Mucosa of rectum (tissue), 2 donors: ENCODE data around the gene EREG.

ENCODE experiments used
- H3K27ac ChIP-seq, 2 donors: one replicate each; pipeline ENCODE4 v1.7.0; 2013; ENCODE audit warnings: inconsistent platforms in 2 of 2, low read depth in 2 of 2, low read length in 2 of 2
- H3K27me3 ChIP-seq, 2 donors: one replicate each; pipeline ENCODE4 v1.7.0; 2013; ENCODE audit warnings: low read length in 2 of 2; ENCODE audit not compliant: control insufficient read depth in 2 of 2, insufficient read depth in 2 of 2
- H3K36me3 ChIP-seq, 2 donors: one replicate each; pipeline ENCODE4 v1.7.0; 2013; ENCODE audit warnings: low read length in 2 of 2; ENCODE audit not compliant: control insufficient read depth in 2 of 2, insufficient read depth in 2 of 2
- H3K4me1 ChIP-seq, 2 donors: one replicate each; pipeline ENCODE4 v1.7.0; 2013; ENCODE audit warnings: low read length in 2 of 2, mild to moderate bottlenecking in 1 of 2; ENCODE audit not compliant: control insufficient read depth in 2 of 2, insufficient read depth in 2 of 2
- H3K4me3 ChIP-seq, 2 donors: one replicate each; pipeline ENCODE4 v1.7.0; 2013; ENCODE audit warnings: low read length in 2 of 2
- H3K9ac ChIP-seq, 2 donors: one replicate each; pipeline ENCODE4 v1.7.0; 2013; ENCODE audit warnings: low read length in 2 of 2, low read depth in 1 of 2, mild to moderate bottlenecking in 1 of 2
- H3K9me3 ChIP-seq, 2 donors: one replicate each; pipeline ENCODE4 v1.7.0; 2013; ENCODE audit warnings: low read length in 2 of 2; ENCODE audit not compliant: control insufficient read depth in 2 of 2
- donor health status: healthy.
- donor health status: Normal muscosa, but diverticular disease.

Gene EREG

DNA sequence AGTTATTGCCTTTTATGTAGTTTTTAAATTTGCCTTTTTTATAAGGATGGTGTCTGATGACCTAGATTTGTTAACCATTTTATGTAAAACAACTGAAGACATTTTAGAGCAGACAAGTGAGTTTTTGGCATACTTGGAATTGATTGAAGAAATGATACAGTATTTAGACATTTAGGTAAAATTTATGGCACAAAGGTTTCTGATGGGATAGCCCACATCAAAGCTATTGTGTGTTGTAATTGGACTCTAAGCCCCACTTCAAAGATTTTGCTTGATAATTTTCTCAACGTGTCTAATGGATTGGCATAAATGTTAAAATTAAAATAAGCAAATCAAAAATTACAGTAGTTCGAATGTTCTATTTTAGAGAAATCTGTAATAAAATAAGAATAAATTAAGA, 39.1 kb upstream of the EREG start:
- Histone ChIP-seq H3K4me3 (no peak overlapping the region), H3K9me3 (no peaks in the 10 kb centered on the region)

GRCh38 chr4:74327762-74328161, 37.2 kb upstream of the EREG start:
- no peak overlapping the region for H3K9ac ChIP-seq
- no peaks in the 10 kb centered on the region for H3K27me3 ChIP-seq
- H3K4me3 ChIP-seq, result no peak overlapping the region
- H3K27ac ChIP-seq, result no peak overlapping the region
- peaks cover 0 to 3% of the 10 kb centered on the region in 2 donors for H3K4me1 ChIP-seq
- H3K36me3 ChIP-seq, result no peaks in the 10 kb centered on the region
- H3K9me3 ChIP-seq, result no peaks in the 10 kb centered on the region

More for the DNA sequence above, 39.1 kb upstream of the EREG start:
- H3K27me3 ChIP-seq, result no peaks in the 10 kb centered on the region
- H3K4me1 ChIP-seq, result peaks cover under 1 to 3% of the 10 kb centered on the region in 2 donors
- no peak overlapping the region for H3K9ac ChIP-seq
- H3K27ac ChIP-seq, result no peak overlapping the region
- H3K36me3 ChIP-seq, result no peaks in the 10 kb centered on the region

GRCh38 chr4:74328501-74328900, 36.4 kb upstream of the EREG start:
- Histone ChIP-seq H3K9ac (no peak overlapping the region), H3K27me3 (no peaks in the 10 kb centered on the region), H3K27ac (no peak overlapping the region), H3K9me3 (no peaks in the 10 kb centered on the region), H3K36me3 (no peaks in the 10 kb centered on the region), H3K4me3 (no peak overlapping the region), H3K4me1 (peaks cover 0 to 3% of the 10 kb centered on the region in 2 donors)

DNA sequence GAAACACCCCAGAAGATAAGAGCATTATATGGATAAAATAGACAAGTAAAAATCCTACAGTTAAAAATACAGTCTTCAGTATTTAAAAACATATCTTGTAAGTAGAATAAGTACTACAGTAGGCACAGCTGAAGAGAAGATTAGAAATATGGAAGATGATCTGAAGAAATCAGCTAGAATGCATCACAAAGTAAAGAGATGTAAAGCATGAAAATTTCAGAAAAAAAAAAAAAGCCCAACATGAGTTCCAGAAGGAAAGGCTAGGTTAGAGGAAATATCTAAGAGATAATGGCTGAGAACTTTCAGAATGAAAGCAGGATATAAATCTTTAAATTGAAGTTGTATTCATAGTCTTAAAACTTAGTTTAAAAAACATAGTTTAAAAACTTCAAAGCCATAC, 35.6 kb upstream of the EREG start:
- Histone ChIP-seq H3K4me3 (no peak overlapping the region), H3K27me3 (no peaks in the 10 kb centered on the region), H3K27ac (no peak overlapping the region), H3K9ac (no peak overlapping the region), H3K36me3 (no peaks in the 10 kb centered on the region), H3K4me1 (peaks cover 0 to 3% of the 10 kb centered on the region in 2 donors), H3K9me3 (no peaks in the 10 kb centered on the region)

DNA sequence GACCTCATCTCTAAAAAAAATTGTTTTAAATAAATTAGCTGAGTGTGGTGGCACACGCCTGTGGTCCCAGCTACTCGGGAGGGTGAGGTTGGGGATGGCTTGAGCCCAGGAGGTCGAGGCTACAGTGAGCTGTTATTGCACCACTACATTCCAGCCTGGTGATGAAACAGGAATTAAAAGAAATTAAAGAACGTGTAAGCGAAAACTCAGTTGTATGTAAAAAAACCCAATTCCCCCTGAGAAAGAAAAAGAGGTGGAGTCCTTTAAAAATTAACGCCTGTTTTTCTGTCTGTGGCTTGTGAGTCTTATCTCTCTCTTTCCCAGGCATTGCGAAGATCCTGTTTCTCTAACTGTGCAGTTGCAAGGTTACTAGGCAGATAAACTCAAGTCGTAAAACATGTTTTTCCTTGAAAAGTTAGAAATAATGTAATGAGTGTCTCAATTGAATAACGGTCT, 34.6 kb upstream of the EREG start:
- Histone ChIP-seq H3K9me3 (no peaks in the 10 kb centered on the region), H3K9ac (no peak overlapping the region), H3K4me1 (peaks cover 0 to 3% of the 10 kb centered on the region in 2 donors), H3K27me3 (no peaks in the 10 kb centered on the region), H3K36me3 (no peaks in the 10 kb centered on the region), H3K4me3 (no peak overlapping the region), H3K27ac (no peak overlapping the region)

GRCh38 chr4:74331252-74331651, 33.7 kb upstream of the EREG start:
- no peaks in the 10 kb centered on the region for H3K27me3 ChIP-seq
- no peaks in the 10 kb centered on the region for H3K9me3 ChIP-seq
- H3K9ac ChIP-seq, result no peak overlapping the region
- peaks cover 0 to 3% of the 10 kb centered on the region in 2 donors for H3K4me1 ChIP-seq
- no peak overlapping the region for H3K4me3 ChIP-seq
- H3K36me3 ChIP-seq, result no peaks in the 10 kb centered on the region
- no peak overlapping the region for H3K27ac ChIP-seq

DNA sequence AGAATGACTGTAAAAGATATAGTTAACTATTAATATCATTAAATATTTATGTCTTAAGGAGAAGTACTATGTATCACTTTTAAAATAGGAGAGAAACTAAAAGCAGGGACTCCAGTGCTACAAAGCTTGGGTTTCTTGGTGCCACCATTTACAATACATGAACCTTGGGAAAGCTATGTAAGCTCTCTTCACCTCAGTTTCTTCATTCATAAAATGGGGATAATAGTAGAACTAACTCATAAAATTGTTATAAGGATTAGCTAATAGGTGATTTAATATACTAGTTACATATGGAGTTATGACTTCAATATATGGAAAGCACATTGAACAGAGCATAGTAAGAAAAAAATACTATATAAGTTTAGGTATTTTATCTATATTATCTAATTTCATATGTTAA, 33.0 kb upstream of the EREG start:
- no peak overlapping the region for H3K27ac ChIP-seq
- H3K27me3 ChIP-seq, result no peaks in the 10 kb centered on the region
- H3K9ac ChIP-seq, result no peak overlapping the region
- H3K36me3 ChIP-seq, result no peaks in the 10 kb centered on the region
- H3K4me1 ChIP-seq, result peaks cover 0 to 3% of the 10 kb centered on the region in 2 donors
- H3K4me3 ChIP-seq, result no peak overlapping the region
- no peaks in the 10 kb centered on the region for H3K9me3 ChIP-seq

DNA sequence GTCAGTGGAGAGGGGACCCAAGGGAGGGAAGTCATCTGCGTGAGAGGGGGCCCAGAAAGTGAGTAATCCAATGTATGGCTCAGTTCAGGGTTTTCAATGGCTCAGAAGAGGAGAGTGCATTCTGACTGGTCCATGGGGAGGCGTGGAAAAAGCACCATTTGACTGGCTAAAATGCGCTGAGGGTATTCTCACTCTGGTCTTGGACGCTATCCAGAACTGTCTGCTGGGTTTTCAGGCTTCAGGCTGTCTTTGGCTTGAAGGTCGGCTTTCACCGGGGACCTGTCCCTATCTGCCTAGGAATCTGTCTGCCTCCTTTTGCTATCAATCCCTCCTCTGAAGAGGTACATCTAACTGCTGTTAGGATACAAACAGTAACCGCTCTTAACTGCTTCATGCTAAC, 30.3 kb upstream of the EREG start:
- Histone ChIP-seq H3K27ac (no peak overlapping the region), H3K4me3 (no peak overlapping the region), H3K9ac (no peak overlapping the region), H3K9me3 (no peaks in the 10 kb centered on the region), H3K27me3 (no peaks in the 10 kb centered on the region), H3K4me1 (peaks cover 0 to 3% of the 10 kb centered on the region in 2 donors), H3K36me3 (no peaks in the 10 kb centered on the region)

DNA sequence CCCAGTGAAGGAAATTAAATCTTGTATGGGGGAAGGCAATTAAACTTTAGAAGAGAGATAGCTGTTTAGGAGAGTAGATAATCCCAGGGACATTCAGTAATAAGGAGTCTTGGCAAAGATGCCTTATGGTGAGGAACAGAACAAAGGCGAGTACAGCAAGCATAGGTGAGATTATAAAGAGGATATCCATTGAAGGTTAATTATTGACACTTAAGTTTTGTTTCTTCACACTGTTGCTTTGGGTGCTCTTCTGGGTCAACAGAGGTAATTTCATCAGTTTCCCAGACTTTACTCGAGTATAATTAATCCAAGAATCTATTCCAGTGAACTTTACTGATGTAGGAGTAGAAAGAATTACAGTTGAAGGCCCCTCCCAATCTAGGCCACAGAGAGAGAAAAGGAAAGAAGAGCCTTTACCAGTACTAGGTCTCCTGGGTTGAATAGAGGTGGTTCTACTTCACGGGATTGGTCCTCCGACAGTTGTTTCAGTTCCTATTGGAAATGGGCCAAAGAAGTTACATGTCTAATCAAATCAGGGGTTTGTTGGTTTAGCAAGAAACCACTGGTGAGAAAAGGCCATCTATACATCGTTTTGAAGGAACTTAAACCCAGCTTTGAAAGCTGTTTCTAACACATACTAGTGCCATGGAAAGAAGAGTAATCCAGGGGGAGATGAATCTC, 29.5 kb upstream of the EREG start:
- Histone ChIP-seq H3K9ac (no peak overlapping the region), H3K4me1 (no peaks in the 10 kb centered on the region)

DNA sequence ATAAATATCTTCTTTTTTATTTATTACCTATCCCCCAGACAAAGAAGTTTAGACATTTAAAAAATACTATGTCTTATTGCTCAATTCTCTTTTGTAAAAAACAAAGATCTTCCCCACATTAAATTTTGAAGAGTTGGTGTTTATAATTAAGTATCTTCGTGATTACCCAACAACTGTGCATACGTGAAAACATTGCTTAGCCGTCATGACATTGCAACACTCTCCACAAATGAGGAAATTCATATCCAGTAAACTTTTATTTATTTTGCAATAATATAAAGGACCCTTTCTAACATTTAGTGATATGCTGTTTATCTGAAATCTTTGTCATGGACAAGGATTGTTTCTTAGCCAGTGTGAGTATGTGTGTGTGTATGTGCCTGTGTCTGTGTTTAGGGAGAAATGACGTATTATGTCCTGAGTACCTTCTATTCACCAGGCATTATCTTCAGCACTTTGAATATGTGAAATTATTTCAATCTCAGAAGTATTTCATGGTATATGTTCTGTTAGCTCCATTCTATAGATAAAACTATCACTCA, 26.1 kb upstream of the EREG start:
- no peaks in the 10 kb centered on the region for H3K4me1 ChIP-seq
- H3K27me3 ChIP-seq, result no peaks in the 10 kb centered on the region
- H3K9ac ChIP-seq, result no peak overlapping the region
- H3K36me3 ChIP-seq, result no peaks in the 10 kb centered on the region
- H3K9me3 ChIP-seq, result peaks cover 0 to under 1% of the 10 kb centered on the region in 2 donors
- H3K4me3 ChIP-seq, result no peak overlapping the region
- H3K27ac ChIP-seq, result no peak overlapping the region

More for the DNA sequence above, 29.5 kb upstream of the EREG start:
- Histone ChIP-seq H3K9me3 (no peaks in the 10 kb centered on the region), H3K27me3 (no peaks in the 10 kb centered on the region), H3K4me3 (no peak overlapping the region), H3K27ac (no peak overlapping the region), H3K36me3 (no peaks in the 10 kb centered on the region)
